Measurements from ENCODE around the gene CDH23.

DNA sequence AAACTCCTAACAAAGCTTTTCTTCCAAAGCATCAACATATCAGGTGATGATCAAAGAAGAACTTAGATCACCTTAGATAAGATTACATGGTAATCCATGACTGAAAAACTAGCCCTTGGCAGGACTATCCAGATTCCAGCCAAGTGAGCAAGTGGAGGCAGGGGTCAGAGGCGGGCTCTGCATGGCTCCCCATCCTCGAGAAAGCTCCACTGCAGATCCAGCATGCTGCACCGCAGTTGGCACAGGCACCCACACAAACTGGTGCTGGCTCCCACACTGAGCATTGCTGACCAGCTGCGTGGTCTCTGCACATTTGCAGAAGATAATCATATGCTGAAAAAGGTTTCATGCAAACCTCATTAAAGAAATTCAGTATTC lies 444.2 kb downstream of the CDH23 start:
- TF ChIP-seq, protein P1, sequence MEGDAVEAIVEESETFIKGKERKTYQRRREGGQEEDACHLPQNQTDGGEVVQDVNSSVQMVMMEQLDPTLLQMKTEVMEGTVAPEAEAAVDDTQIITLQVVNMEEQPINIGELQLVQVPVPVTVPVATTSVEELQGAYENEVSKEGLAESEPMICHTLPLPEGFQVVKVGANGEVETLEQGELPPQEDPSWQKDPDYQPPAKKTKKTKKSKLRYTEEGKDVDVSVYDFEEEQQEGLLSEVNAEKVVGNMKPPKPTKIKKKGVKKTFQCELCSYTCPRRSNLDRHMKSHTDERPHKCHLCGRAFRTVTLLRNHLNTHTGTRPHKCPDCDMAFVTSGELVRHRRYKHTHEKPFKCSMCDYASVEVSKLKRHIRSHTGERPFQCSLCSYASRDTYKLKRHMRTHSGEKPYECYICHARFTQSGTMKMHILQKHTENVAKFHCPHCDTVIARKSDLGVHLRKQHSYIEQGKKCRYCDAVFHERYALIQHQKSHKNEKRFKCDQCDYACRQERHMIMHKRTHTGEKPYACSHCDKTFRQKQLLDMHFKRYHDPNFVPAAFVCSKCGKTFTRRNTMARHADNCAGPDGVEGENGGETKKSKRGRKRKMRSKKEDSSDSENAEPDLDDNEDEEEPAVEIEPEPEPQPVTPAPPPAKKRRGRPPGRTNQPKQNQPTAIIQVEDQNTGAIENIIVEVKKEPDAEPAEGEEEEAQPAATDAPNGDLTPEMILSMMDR (IDR thresholded peaks at IDR 0.05) = no peak
- no peak for TF ChIP-seq POLR2AphosphoS5 (IDR thresholded peaks at IDR 0.05)
- no peak for TF ChIP-seq POLR2A (IDR thresholded peaks at IDR 0.05)

All from suprapubic skin (tissue), 4 donors.